Activated naive CD8-positive, alpha-beta T cell treated with anti-CD3 and anti-CD28 coated beads, Interleukin-2, amount 10 ng/mL, durations not matched to agents 7 days and 5 days (primary cell): ENCODE results near the gene CIAO3. TPM values are rescaled to one million over a fixed set of nuclear protein-coding genes. Genes with fewer than 3 reads are reported as not detected.
"Not testable (repeated sequence)": the region's sequence is repeated elsewhere in the genome, so short reads cannot be mapped to it uniquely, and the experiment has no call there.

Source experiments
- ATAC-seq: fragments of 150-1000 bp; cut with Tn5 transposase; one replicate; pipeline ENCODE4 v1.10.0; 2021; ENCODE audit warnings: low read depth, moderate library complexity
- POLR2A ChIA-PET: fragments of 350-600 bp; sonication (Branson Sonifier 250); formaldehyde crosslinking; loops from one replicate; lab custom pipeline; 2021; ENCODE audit warnings: antibody characterized with exemption; lab: Charles Lee
- DNase-seq: peaks from one replicate; pipeline ENCODE4 v3.0.0; 2021
- H3K27ac Mint-ChIP-seq: one replicate; pipeline ENCODE4 v1.8.0; 2022; ENCODE audit warnings: mild to moderate bottlenecking, mixed read lengths
- H3K27me3 Mint-ChIP-seq: one replicate; pipeline ENCODE4 v1.8.0; 2022; ENCODE audit warnings: mild to moderate bottlenecking, moderate library complexity, mixed read lengths
- H3K36me3 Mint-ChIP-seq: one replicate; pipeline ENCODE4 v1.8.0; 2021; ENCODE audit warnings: mild to moderate bottlenecking, mixed read lengths
- H3K4me1 Mint-ChIP-seq: one replicate; pipeline ENCODE4 v1.8.0; 2021; ENCODE audit warnings: mixed read lengths
- H3K4me3 Mint-ChIP-seq: one replicate; pipeline ENCODE4 v1.8.0; 2022; ENCODE audit warnings: mild to moderate bottlenecking, moderate library complexity, mixed read lengths
- H3K9me3 Mint-ChIP-seq: one replicate; pipeline ENCODE4 v1.8.0; 2021; ENCODE audit warnings: mixed read lengths
- total RNA-seq, 2 experiments: library from RNA; stranded (reverse); gene quantifications; one replicate each; pipeline ENCODE4 v1.2.3, GENCODE V29; 2021

CIAO3 gene
- total RNA-seq, 2 experiments from 2014 or later, result 39.6 to 42.4 TPM

GRCh38 chr16:782258-782657, 41.5 kb upstream of the CIAO3 start:
- ATAC-seq (no peak), DNase-seq (no peak)
- H3K27ac Mint-ChIP-seq, result no peak overlapping the region
- no peaks in the 10 kb centered on the region for H3K9me3 Mint-ChIP-seq
- POLR2A ChIA-PET, result no interaction called here
- H3K4me1 Mint-ChIP-seq, result peaks cover 5% of the 10 kb centered on the region
- H3K36me3 Mint-ChIP-seq, result no peaks in the 10 kb centered on the region
- peaks cover 2% of the 10 kb centered on the region for H3K27me3 Mint-ChIP-seq
- H3K4me3 Mint-ChIP-seq, result no peak overlapping the region

- Mint-ChIP-seq H3K9me3 (no peaks in the 10 kb centered on the region), H3K27ac (no peak overlapping the region), H3K27me3 (peaks cover 2% of the 10 kb centered on the region), H3K4me3 (no peak overlapping the region), H3K4me1 (peaks cover 5% of the 10 kb centered on the region), H3K36me3 (no peaks in the 10 kb centered on the region)
- ATAC-seq (no peak), DNase-seq (no peak)
- POLR2A ChIA-PET, result no interaction called here
Measured at GRCh38 chr16:781346-782010, 40.7 kb upstream of the CIAO3 start.

DNA sequence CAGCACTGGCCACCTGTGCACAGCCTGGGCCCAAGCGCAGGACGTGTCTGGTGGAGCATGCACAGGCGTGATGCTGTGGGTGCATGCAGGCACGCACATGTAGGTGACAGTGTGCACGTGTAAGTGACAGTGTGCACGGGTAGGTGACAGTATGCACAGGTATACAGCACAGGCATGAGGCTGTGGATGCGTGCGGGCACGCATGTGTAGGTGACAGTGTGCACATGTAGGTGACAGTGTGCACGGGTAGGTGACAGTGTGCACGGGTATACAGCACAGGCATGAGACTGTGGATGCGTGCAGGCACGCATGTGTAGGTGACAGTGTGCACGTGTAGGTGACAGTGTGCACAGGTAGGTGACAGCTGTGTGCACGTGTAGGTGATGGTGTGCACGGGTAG, 39.5 kb upstream of the CIAO3 start:
- no peak overlapping the region for H3K27ac Mint-ChIP-seq
- no peak overlapping the region for H3K4me3 Mint-ChIP-seq
- peaks cover 5% of the 10 kb centered on the region for H3K4me1 Mint-ChIP-seq
- peaks cover 2% of the 10 kb centered on the region for H3K27me3 Mint-ChIP-seq
- no peak for DNase-seq
- no peaks in the 10 kb centered on the region for H3K9me3 Mint-ChIP-seq
- ATAC-seq, result no peak
- POLR2A ChIA-PET, result no interaction called here
- H3K36me3 Mint-ChIP-seq, result no peaks in the 10 kb centered on the region

DNA sequence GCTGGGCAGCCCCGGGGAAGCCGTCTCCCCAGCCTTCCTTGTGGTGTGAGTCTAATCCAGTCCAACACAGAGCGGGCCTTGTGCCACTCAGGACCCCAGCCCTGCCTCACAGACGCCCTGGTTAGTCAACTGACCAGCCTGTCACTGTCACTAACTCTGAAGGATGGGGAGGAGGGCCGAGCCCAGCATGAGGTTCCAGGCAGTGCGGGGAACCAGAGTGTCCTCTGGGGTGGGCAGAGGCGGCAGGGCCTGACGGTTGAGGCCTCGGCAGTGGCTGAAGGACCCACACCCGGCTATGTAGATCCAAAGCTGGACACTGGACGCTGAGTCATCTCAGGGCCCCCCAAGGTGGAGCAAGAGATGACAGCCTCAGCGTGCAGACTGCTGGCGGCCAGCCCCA, 38.8 kb upstream of the CIAO3 start:
- Mint-ChIP-seq H3K36me3 (no peaks in the 10 kb centered on the region), H3K27ac (no peak overlapping the region), H3K9me3 (no peaks in the 10 kb centered on the region), H3K27me3 (peaks cover 2% of the 10 kb centered on the region), H3K4me1 (peaks cover 2% of the 10 kb centered on the region), H3K4me3 (no peak overlapping the region)
- DNase-seq, result no peak
- no peak for ATAC-seq
- POLR2A ChIA-PET, result no interaction called here

DNA sequence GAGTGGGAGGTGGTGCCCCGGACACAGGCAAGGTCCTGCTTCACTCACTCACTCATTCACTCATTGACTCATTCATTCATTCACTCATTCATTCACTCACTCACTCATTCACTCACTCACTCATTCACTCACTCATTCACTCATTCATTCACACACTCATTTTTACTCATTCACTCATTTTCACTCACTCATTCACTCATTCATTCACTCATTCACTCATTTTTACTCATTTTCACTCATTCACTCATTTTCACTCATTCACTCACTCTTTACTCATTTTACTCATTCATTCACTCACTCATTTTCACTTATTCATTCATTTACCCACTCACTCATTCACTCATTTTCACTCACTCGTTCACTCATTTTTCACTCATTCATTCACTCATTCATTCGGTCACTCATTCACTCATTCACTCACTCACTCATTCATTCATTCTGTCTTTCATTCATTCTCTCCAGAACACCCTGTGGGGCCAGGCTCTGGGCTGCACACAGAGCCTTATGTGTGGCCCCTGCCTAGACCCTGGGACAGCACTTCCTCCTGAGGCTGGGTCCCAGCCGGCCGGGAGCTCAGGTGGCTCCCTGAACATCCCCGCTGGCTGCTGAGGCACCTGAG, 38.2 kb upstream of the CIAO3 start:
- H3K4me3 Mint-ChIP-seq, result no peak overlapping the region
- no peaks in the 10 kb centered on the region for H3K9me3 Mint-ChIP-seq
- DNase-seq (no peak), ATAC-seq (no peak)
- peaks cover 2% of the 10 kb centered on the region for H3K4me1 Mint-ChIP-seq
- no peaks in the 10 kb centered on the region for H3K36me3 Mint-ChIP-seq
- peaks cover 2% of the 10 kb centered on the region for H3K27me3 Mint-ChIP-seq
- no peak overlapping the region for H3K27ac Mint-ChIP-seq
- POLR2A ChIA-PET, result no interaction called here

GRCh38 chr16:778447-778846, 37.6 kb upstream of the CIAO3 start:
- H3K9me3 Mint-ChIP-seq, result no peaks in the 10 kb centered on the region
- H3K27ac Mint-ChIP-seq, result no peak overlapping the region
- no peaks in the 10 kb centered on the region for H3K36me3 Mint-ChIP-seq
- no peak for ATAC-seq
- H3K4me3 Mint-ChIP-seq, result no peak overlapping the region
- H3K27me3 Mint-ChIP-seq, result peaks cover 2% of the 10 kb centered on the region
- H3K4me1 Mint-ChIP-seq, result peaks cover 2% of the 10 kb centered on the region
- POLR2A ChIA-PET, result no interaction called here
- no peak for DNase-seq

- DNase-seq (no peak), ATAC-seq (no peak)
- Mint-ChIP-seq H3K9me3 (no peaks in the 10 kb centered on the region), H3K36me3 (no peaks in the 10 kb centered on the region), H3K27ac (no peak overlapping the region), H3K4me1 (peaks cover 2% of the 10 kb centered on the region), H3K27me3 (peaks cover 2% of the 10 kb centered on the region), H3K4me3 (no peak overlapping the region)
- POLR2A ChIA-PET, result no interaction called here
Measured at GRCh38 chr16:777826-778225, 37.0 kb upstream of the CIAO3 start.

DNA sequence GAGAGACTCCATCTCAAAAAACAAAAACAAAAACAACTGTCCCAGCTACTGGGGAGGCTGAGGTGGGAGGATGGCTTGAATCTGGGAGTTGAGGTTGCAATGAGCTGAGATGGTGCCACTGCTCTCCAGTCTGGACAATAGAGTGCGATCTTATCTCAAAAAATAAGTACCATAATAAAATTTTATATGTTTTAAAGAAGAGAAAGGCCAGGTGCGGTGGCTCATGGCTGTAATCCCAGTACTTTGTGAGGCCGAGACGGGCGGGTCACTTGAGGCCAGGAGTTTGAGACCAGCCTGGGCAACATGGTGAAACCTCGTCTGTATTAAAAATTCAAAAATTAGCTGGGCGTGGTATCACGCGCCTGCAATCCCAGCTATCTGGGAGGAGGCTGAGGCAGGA, 36.0 kb upstream of the CIAO3 start:
- POLR2A ChIA-PET, result no interaction called here
- H3K27me3 Mint-ChIP-seq, result peaks cover 2% of the 10 kb centered on the region
- no peaks in the 10 kb centered on the region for H3K36me3 Mint-ChIP-seq

DNA sequence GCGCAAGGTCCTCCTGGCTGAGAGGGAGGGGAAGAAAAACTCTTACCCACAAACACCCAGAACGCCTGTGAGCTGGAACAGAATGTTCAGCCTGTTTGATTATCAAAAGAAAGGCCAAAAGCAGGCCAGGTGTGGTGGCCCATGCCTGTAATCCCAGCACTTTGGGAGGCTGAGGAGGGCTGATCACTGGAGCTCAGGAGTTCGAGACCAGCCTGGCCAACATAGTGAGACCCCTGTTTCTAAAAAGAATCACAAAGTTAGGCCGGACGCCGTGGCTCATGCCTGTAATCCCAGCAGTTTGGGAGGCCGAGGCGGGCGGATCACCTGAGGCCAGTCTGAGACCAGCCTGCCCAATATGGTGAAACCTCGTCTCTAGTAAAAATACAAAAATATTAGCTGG, 35.5 kb upstream of the CIAO3 start:
- H3K27me3 Mint-ChIP-seq, H3K36me3 Mint-ChIP-seq, H3K9me3 Mint-ChIP-seq, H3K4me1 Mint-ChIP-seq, H3K27ac Mint-ChIP-seq, DNase-seq, H3K4me3 Mint-ChIP-seq, POLR2A ChIA-PET, ATAC-seq: not testable (repeated sequence)

More for the DNA sequence above, 36.0 kb upstream of the CIAO3 start:
- no peak for DNase-seq
- Mint-ChIP-seq H3K4me1 (peaks cover 2% of the 10 kb centered on the region), H3K27ac (no peak overlapping the region), H3K9me3 (no peaks in the 10 kb centered on the region), H3K4me3 (no peak overlapping the region)
- ATAC-seq, result no peak

DNA sequence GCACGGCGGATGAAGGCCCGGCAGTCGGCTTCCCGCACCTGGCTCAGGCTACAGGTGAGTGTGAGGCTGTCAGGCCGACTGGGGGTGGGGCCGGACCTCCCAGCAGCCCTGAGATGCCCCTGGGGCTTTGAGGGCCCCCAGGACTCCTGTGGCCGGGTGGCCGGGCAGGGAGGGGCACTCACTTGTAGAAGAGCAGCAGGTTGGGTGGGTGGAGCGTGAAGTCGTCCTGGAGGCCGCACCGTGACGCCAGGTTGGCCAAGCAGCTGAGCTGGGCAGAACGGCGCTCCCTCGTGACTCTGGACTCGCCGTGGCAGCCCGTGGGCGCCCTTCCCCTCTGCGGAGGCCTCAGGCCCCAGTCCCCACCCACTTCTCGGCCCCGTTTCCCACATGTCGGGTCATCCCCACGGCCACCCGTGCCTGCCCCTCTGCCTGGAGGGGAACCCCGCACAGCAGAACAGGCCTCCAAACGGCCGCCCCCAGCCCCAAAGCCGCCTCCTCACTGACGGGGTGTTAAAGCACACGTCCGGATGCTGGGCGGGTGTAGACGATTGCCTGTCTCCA, 34.5 kb upstream of the CIAO3 start:
- no peak overlapping the region for H3K27ac Mint-ChIP-seq
- peaks cover 2% of the 10 kb centered on the region for H3K4me1 Mint-ChIP-seq
- H3K27me3 Mint-ChIP-seq, result peaks cover 2% of the 10 kb centered on the region
- no peak overlapping the region for H3K4me3 Mint-ChIP-seq
- DNase-seq (no peak), ATAC-seq (no peak)
- POLR2A ChIA-PET, result no interaction called here
- H3K9me3 Mint-ChIP-seq, result no peaks in the 10 kb centered on the region
- no peaks in the 10 kb centered on the region for H3K36me3 Mint-ChIP-seq

DNA sequence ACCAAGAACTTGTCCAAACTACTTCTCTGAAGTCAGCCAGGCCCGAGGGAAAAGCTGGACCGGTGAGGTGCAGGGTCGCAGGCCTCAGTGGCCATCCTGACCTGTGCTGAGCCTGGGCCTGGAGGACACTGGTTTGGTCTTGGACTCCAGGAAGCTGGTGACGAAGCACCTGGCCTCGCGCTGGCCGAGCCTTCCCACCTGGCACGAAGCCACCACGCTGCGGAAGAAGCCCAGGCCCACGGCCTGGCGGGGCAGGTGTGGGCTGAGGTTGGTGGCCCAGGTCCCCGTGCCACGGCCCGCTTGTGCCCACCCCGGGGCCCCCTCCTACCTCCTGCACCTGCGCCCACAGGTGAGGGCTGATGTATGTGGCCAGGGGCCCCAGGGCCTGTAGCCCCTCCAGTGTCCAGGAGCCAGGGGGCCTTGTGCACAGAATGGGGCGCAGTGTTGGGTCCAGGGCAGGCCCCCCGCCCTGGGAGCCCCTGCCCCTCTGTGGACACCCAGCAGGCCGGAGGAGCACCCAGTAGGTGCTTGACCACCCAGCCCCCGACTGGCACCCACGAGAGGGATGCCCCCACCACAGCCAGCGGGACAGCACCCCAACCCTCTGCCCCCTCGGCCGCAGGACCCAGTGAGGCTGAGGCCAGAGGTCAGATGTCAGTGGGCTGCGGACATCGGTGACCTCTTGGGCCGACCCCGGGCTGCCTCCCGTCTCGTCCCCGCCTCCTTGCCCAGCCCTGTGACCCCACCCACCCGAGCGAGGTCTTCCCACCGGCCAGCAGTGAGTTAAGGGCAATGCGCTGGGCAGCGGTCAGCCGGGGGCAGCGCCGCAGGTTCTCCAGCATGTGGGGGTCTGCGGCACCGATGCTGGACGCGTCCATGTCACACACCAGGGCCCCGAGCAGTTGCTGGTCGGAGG, 33.5 kb upstream of the CIAO3 start:
- DNase-seq (no peak), ATAC-seq (no peak)
- H3K27me3 Mint-ChIP-seq, result peaks cover 2% of the 10 kb centered on the region
- H3K4me1 Mint-ChIP-seq, result peaks cover 2% of the 10 kb centered on the region
- H3K9me3 Mint-ChIP-seq, result no peaks in the 10 kb centered on the region
- no peaks in the 10 kb centered on the region for H3K36me3 Mint-ChIP-seq
- no peak overlapping the region for H3K4me3 Mint-ChIP-seq
- POLR2A ChIA-PET, result interaction anchor here (1.0 kb wide), 1 partner anchor 30 kb away, joined by 7 read pairs; no protein-coding TSS in a partner anchor
- H3K27ac Mint-ChIP-seq, result no peak overlapping the region

GRCh38 chr16:772959-773358, 32.2 kb upstream of the CIAO3 start:
- POLR2A ChIA-PET, result interaction anchor here (1.0 kb wide), 1 partner anchor 28 kb away, joined by 7 read pairs; no protein-coding TSS in a partner anchor
- Mint-ChIP-seq H3K9me3 (no peaks in the 10 kb centered on the region), H3K27me3 (peaks cover 2% of the 10 kb centered on the region), H3K4me1 (peaks cover 2% of the 10 kb centered on the region), H3K27ac (no peak overlapping the region), H3K4me3 (no peak overlapping the region), H3K36me3 (no peaks in the 10 kb centered on the region)
- DNase-seq, result no peak
- ATAC-seq, result no peak

- Mint-ChIP-seq H3K27ac (no peak overlapping the region), H3K4me1 (no peaks in the 10 kb centered on the region), H3K9me3 (no peaks in the 10 kb centered on the region), H3K4me3 (no peak overlapping the region), H3K27me3 (no peaks in the 10 kb centered on the region), H3K36me3 (no peaks in the 10 kb centered on the region)
- POLR2A ChIA-PET, result no interaction called here
- ATAC-seq (no peak), DNase-seq (no peak)
Measured at GRCh38 chr16:770411-770810, 29.6 kb upstream of the CIAO3 start.
